ENCODE results near the gene HIVEP3. TPM values are rescaled to one million over a fixed set of nuclear protein-coding genes. Genes with fewer than 3 reads are reported as not detected.

Gene HIVEP3
- total and polyA plus RNA-seq, 2 donors (not counting 1 experiment from before 2014, with no cell fraction given), result 2.0 to 5.1 TPM

GRCh38 chr1:41863718-41864117 lies 55.0 kb downstream of the HIVEP3 start:
- no peak overlapping the region for H3K9ac ChIP-seq (ENCODE audit: low read length)
- Mint-ChIP-seq H3K27me3 (peaks cover 12% of the 10 kb centered on the region), H3K9me3 (ENCODE audit: insufficient read depth) (no peaks in the 10 kb centered on the region), H3K27ac (no peak overlapping the region), H3K4me3 (no peak overlapping the region), H3K4me1 (peaks cover 30% of the 10 kb centered on the region)
- POLR2A ChIA-PET, result no interaction called here
- no peak overlapping the region for H2AFZ ChIP-seq (ENCODE audit: insufficient read depth, low read depth, low read length, poor library complexity, severe bottlenecking)
- DNase-seq, result no peak
- no peaks in the 10 kb centered on the region for H4K20me1 ChIP-seq (ENCODE audit: control insufficient read depth, insufficient read depth, low read length, poor library complexity, severe bottlenecking)
- no peaks in the 10 kb centered on the region for H3K79me2 ChIP-seq (ENCODE audit: control insufficient read depth, insufficient read depth, low read length)
- intact Hi-C loops (cut with micrococcal nuclease), result no loop called here
- no peak for ATAC-seq (ENCODE audit: low read depth)
- H3K36me3 ChIP-seq (replicated peaks in 1 of 2; ENCODE audit: control extremely low read depth in 1 of 2, control insufficient read depth in 1 of 2, extremely low read depth in 1 of 2, insufficient read depth in 2 of 2, low read length in 1 of 2), result no peaks in the 10 kb centered on the region
- CTCF ChIA-PET, result interaction anchor here (8.0 kb wide), 1 partner anchor 288 kb away, joined by 75 read pairs; no protein-coding TSS in a partner anchor
- no peak overlapping the region for H3K4me3 ChIP-seq (ENCODE audit: control extremely low read depth in 1 of 5, extremely low read depth in 1 of 5, insufficient read depth in 1 of 5, low read depth in 2 of 5, low read length in 4 of 5)
- no peak for TF ChIP-seq EZH2 (IDR thresholded peaks at IDR 0.05; ENCODE audit: borderline replicate concordance, insufficient read depth, low read depth, low read length, poor library complexity, severe bottlenecking)
- no peak for TF ChIP-seq CTCF (IDR thresholded peaks at IDR 0.05)
- H3K4me2 ChIP-seq (replicated peaks; ENCODE audit: low read depth, low read length, poor library complexity, severe bottlenecking), result no peak overlapping the region
- 92% methylated on average over 3 of the region's 4 CpGs for WGBS (ENCODE audit: insufficient coverage)
- H3K27me3 ChIP-seq (replicated peaks in 1 of 4; ENCODE audit: control extremely low read depth in 1 of 4, control insufficient read depth in 3 of 4, insufficient read depth in 4 of 4, low read length in 3 of 4), result peaks cover 0 to 2% (median 0%) of the 10 kb centered on the region in 4 experiments
- H3K27ac ChIP-seq (ENCODE audit: low read length in 2 of 2), result no peak overlapping the region
- peaks cover 16 to 21% of the 10 kb centered on the region in 2 donors for H3K4me1 ChIP-seq (ENCODE audit: control insufficient read depth in 2 of 2, insufficient read depth in 2 of 2, low read length in 2 of 2)
- no peaks in the 10 kb centered on the region for H3K9me3 ChIP-seq (ENCODE audit: control extremely low read depth in 1 of 3, control insufficient read depth in 2 of 3, insufficient read depth in 1 of 3, low read length in 2 of 3)

GRCh38 chr1:41862384-41863221 lies 56.1 kb downstream of the HIVEP3 start:
- WGBS (ENCODE audit: insufficient coverage), result 11% methylated on average over 4 of the region's 7 CpGs
- Histone ChIP-seq H3K4me3 (ENCODE audit: control extremely low read depth in 1 of 5, extremely low read depth in 1 of 5, insufficient read depth in 1 of 5, low read depth in 2 of 5, low read length in 4 of 5) (no peak overlapping the region), H3K79me2 (ENCODE audit: control insufficient read depth, insufficient read depth, low read length) (no peaks in the 10 kb centered on the region), H3K27me3 (replicated peaks in 1 of 4; ENCODE audit: control extremely low read depth in 1 of 4, control insufficient read depth in 3 of 4, insufficient read depth in 4 of 4, low read length in 3 of 4) (peaks cover 0 to 2% (median 0%) of the 10 kb centered on the region in 4 experiments), H3K9me3 (ENCODE audit: control extremely low read depth in 1 of 3, control insufficient read depth in 2 of 3, insufficient read depth in 1 of 3, low read length in 2 of 3) (no peaks in the 10 kb centered on the region), H2AFZ (ENCODE audit: insufficient read depth, low read depth, low read length, poor library complexity, severe bottlenecking) (no peak overlapping the region), H3K36me3 (replicated peaks in 1 of 2; ENCODE audit: control extremely low read depth in 1 of 2, control insufficient read depth in 1 of 2, extremely low read depth in 1 of 2, insufficient read depth in 2 of 2, low read length in 1 of 2) (no peaks in the 10 kb centered on the region), H3K4me2 (replicated peaks; ENCODE audit: low read depth, low read length, poor library complexity, severe bottlenecking) (no peak overlapping the region), H3K4me1 (ENCODE audit: control insufficient read depth in 2 of 2, insufficient read depth in 2 of 2, low read length in 2 of 2) (peaks cover 9 to 11% of the 10 kb centered on the region in 2 donors), H3K9ac (ENCODE audit: low read length) (no peak overlapping the region), H3K27ac (ENCODE audit: low read length in 2 of 2) (no peak overlapping the region), H4K20me1 (ENCODE audit: control insufficient read depth, insufficient read depth, low read length, poor library complexity, severe bottlenecking) (no peaks in the 10 kb centered on the region)
- Mint-ChIP-seq H3K27me3 (peaks cover 12% of the 10 kb centered on the region), H3K27ac (no peak overlapping the region), H3K4me1 (peaks cover 19% of the 10 kb centered on the region), H3K9me3 (ENCODE audit: insufficient read depth) (no peaks in the 10 kb centered on the region), H3K4me3 (no peak overlapping the region)
- intact Hi-C loops (cut with micrococcal nuclease), result no loop called here
- ChIA-PET CTCF (interaction anchor here (1.0 to 8.0 kb wide), 2 partner anchors 287 to 346 kb away, joined by 3 to 75 read pairs; no protein-coding TSS in a partner anchor), POLR2A (no interaction called here)
- TF ChIP-seq EZH2 (IDR thresholded peaks at IDR 0.05; ENCODE audit: borderline replicate concordance, insufficient read depth, low read depth, low read length, poor library complexity, severe bottlenecking) (no peak), CTCF (IDR thresholded peaks at IDR 0.05) (no peak)
- ATAC-seq (ENCODE audit: low read depth), result no peak
- no peak for DNase-seq
